Hypothalamus (tissue), 51 donors: Measurements from ENCODE around the gene MACROH2A1.

Experiments
- DNase-seq, 51 donors: peaks; one replicate each; lab custom pipeline; 2025; lab: John Stamatoyannopoulos, UW

The MACROH2A1 gene

GRCh38 chr5:135337064-135337463 lies 62.0 kb downstream of the MACROH2A1 start:
- DNase-seq = peak in 18 of 51 donors; percentile 2 to 58 (median 22)

DNA sequence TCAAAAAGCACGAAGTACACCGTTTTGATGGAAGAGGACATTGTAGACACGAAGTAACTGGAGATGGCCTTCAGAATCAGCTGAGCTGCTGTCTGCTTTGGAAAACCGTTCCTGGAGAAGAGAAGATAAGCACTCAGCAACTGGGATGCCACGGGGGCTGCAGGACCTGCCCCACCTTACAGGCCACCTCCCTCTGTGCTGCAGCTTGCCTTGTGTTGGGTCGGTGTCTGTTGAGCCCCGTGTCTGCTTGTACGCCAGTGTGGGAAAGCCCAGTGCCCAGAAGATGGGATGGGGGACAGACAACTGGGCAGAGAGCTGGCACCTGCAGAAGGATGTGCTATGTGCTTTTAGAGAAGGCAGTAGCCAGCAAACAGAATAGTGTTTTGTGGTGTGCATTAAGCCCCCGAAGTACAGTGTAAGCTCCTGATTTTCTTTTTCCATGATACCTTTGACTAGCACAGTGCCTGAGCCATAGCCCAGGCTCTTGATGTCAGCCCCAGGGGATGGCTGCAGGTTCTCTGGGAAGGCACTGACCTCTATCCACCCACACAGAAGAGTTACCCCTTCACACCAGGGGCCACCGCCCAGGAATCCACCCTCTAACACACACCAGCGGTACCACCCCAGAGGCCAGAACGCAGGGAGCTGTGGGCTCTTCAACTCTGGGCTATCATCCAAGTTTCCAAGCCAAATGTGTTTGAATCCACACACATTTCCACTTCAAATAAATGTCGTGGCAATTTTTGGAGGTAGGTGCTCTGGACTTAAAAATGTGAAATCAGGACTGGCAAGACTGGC lies 63.8 kb downstream of the MACROH2A1 start:
- no peak for DNase-seq

- peak in 1 of 51 donors; percentile 4 for DNase-seq
Measured at GRCh38 chr5:135333732-135334515, 65.1 kb downstream of the MACROH2A1 start.

GRCh38 chr5:135332519-135333150 lies 66.4 kb downstream of the MACROH2A1 start:
- DNase-seq = peak in 2 of 51 donors; percentile 11 to 26

DNA sequence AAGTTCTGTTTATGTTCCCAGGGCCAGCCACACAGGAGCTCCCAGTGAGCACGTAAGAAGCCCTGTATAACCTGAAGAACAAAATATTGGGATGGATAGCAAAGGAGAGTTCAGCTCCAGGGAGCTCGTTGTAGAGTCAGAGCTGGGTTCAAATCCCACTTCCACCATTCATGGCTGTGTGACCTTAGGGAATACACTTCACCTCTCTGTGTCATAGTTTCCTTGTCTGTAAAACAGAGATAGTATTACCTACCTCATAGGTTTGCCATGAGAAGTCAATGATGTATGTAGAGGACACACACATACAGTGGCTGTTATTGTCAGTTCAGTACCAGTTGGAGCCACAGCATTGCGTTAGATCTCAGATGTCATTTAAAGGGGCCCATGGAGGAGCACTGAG lies 67.4 kb downstream of the MACROH2A1 start:
- no peak for DNase-seq

DNA sequence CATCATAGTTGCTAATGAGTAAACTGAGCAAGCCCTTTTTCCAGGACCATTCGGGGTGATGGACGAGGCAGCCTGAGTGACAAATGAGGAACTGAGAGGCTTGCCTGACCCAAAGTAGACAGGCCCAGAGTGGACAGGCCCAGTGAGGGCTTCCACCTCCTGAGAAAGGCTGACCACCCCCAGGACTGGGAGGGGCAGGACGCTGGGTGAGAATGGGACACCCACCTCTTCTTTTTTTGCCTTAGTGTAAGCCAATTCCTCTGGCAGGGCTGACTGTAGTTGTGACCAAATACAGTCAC lies 68.3 kb downstream of the MACROH2A1 start:
- DNase-seq = no peak

DNA sequence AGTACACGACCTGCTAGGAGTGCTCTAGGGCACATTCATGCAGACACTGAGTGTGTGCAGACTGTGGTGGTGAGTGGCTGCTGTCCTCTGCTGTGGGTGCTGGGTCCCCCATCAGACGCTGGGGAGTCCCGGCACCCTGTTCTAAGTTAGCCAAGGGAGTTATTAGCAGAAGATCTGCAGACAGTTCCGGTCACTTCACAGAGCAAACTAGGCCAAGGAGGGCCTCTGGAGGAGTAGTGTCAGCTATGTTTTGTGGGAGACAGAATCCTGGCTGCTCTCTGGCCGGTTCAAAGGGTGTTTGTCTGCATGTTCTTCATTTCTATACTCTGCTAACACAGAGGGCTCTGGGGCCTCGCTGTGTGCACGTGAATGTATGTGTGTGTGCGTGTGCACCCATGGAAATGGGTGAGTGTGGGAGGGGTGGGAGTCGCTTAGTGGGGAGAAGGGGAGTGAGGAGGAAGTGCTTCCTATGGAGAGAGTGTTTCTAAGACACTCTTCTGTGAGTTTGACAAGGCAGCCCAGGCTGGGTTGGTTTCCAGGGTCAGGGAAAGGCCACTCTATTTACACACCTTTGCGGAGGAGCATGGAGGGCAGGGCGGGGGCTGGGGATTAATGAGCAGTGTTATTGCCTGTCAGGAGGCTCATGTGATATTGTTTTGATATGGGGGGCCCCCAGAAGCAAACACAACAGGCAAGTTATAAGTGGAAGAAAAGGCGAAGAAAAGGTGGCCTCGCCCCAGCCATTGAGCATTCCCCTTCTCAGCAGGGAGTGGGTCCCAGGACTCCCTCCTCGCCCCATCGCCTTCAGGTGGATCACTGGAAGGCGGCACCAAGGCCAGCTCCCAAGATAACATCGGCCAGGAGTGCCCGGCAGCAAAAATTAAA lies 68.9 kb downstream of the MACROH2A1 start:
- no peak for DNase-seq

GRCh38 chr5:135329066-135329912 lies 69.7 kb downstream of the MACROH2A1 start:
- no peak for DNase-seq

GRCh38 chr5:135328128-135328687 lies 70.8 kb downstream of the MACROH2A1 start:
- DNase-seq = no peak

GRCh38 chr5:135327429-135328127 lies 71.5 kb downstream of the MACROH2A1 start:
- no peak for DNase-seq

GRCh38 chr5:135326296-135327254 lies 72.5 kb downstream of the MACROH2A1 start:
- no peak for DNase-seq

DNA sequence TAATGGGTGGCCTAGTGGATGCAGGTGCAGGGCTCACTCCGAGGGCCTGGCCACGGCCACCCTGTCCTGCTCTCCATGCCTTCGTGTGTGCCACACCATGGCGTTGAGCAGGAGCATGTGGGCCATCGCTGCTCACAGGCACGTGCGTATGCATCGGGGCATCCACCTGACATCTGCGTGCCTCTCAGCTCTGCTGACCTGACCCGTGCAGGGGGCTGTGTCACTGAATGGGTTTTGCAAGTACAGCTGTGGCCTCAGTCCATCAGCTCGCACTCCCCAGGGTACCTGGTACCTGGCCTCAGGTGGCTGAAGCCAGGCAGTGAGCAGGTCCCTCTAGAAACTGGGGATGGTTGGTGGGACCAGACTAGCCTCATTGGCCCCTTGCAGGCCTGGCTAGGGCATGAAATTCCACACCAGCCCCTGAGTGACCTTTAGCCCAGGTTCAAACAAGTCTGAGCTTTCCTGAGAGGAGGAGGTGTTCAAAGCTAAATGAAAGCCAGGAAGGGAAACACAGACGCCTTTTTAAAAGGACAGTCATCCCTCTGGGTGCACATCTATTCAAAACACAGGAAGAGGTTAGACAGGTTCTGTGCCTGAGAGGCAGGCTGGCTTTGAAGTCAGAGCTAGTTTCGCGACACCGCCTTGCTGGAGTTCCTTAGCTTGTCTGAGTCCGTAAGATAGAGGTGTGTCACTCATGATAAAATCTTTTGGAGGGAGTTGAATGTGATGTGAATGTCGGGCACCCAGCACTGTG lies 74.0 kb downstream of the MACROH2A1 start:
- no peak for DNase-seq

- no peak for DNase-seq
Measured at GRCh38 chr5:135324160-135324559, 74.9 kb downstream of the MACROH2A1 start.

DNA sequence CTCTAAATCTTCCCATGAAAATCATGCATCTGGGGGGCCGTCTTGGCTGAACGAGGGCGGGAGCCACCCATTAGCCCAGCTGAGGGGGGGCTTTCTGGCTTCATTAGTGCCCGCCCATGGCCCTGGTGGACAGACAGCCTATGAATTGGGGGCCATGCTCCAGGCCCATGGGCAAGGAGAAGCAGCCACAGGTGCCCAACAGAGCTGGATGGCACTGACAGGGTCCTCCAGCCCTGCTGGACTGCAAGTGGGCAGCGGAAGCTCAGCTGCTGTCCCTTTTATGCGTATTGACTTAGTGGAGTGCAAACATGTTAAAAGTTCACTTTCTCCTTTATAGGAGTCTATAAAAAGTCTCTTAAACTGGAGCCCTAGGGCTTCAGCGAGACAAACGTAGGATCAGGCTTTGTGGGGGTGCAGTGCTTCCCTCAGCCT lies 75.3 kb downstream of the MACROH2A1 start:
- no peak for DNase-seq

- no peak for DNase-seq
Measured at GRCh38 chr5:135323227-135323626, 75.8 kb downstream of the MACROH2A1 start.

DNA sequence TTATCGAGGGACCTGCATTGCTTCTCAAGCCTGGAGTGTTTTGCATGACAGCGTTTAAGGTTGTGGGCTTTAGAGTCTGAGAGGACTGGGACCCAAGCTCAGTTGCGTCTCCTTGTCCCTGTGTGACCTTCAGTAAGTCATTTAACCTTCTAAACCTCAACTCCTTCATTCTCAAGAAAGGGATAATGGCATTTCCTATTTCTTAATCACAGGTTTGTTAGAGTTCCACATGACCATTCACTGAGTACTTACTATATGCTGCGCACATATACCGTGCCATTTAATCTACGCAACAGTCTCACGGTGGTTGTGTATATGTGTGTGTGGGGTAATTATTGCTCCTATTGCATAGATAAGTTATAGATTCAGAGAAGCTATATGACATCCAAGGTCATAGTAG lies 76.3 kb downstream of the MACROH2A1 start:
- no peak for DNase-seq

DNA sequence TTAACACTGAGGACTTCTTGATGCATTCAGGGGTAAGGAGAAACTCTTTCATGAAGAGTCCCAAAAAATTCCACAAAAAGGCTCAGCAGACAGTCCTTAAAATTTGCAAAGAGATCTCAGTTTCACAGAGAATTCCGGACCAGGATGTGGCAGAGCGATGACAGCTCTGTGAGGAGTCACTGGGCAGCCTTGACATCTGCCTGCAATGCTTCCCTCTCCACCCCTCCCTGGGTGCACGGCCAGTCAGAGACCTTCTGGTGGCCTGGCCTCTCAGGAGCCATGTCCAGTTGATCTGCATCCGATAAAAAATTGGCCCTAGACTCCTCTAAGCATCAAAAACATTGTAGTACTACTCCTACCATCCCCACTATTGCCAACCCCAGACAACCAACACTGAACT lies 76.8 kb downstream of the MACROH2A1 start:
- DNase-seq = no peak
